Measurements from ENCODE around the gene GBA3.

DNA sequence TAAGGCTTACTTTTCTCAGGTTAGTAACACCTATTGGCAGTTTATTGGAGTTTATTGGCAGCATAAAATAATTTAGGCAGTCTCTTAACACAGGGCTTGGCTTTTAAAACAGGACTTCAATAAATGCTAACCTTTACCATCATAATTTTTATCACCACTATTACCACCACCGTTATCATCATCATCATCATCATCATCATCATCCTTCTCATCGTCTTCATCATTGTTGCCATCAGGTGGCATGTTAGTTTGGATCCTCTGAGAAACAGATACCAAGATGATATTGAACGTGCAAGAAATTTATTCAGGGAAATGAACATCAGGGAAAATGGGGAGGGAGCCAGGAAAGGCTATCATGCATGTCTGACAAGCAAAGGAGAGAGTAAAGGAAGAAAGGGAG is 16.2 kb downstream of the GBA3 start:
- TF ChIP-seq EZH2 (IDR thresholded peaks at IDR 0.05; ENCODE audit: insufficient read depth, poor library complexity, severe bottlenecking), result no peak
- TF ChIP-seq EZH2phosphoT487 (IDR thresholded peaks at IDR 0.05; ENCODE audit: insufficient read depth, low read depth), result no peak

All from GM23248 (cell line).